Activated CD4-positive, alpha-beta T cell treated with anti-CD3 and anti-CD28 coated beads, Interleukin-2, amount 10 ng/mL, durations not matched to agents 7 days and 5 days (primary cell): ENCODE results near the gene SLC39A8. TPM values are rescaled to one million over a fixed set of nuclear protein-coding genes. Genes with fewer than 3 reads are reported as not detected.
"Not testable (repeated sequence)": the region's sequence is repeated elsewhere in the genome, so short reads cannot be mapped to it uniquely, and the experiment has no call there.

Source experiments
- CTCF ChIA-PET: fragments of 350-600 bp; sonication (Branson Sonifier 250); formaldehyde crosslinking; loops from one replicate; lab custom pipeline; 2021; ENCODE audit warnings: antibody characterized with exemption; lab: Charles Lee
- POLR2A ChIA-PET: fragments of 350-600 bp; sonication (Branson Sonifier 250); formaldehyde crosslinking; loops from one replicate; lab custom pipeline; 2021; ENCODE audit warnings: antibody characterized with exemption; lab: Charles Lee
- DNase-seq: peaks from one replicate; pipeline ENCODE4 v3.0.0-alpha.2; 2020
- H3K27ac Mint-ChIP-seq: one replicate; pipeline ENCODE4 v1.8.0; 2021; ENCODE audit warnings: mild to moderate bottlenecking, moderate library complexity, mixed read lengths
- H3K27me3 Mint-ChIP-seq: one replicate; pipeline ENCODE4 v1.8.0; 2021; ENCODE audit warnings: mixed read lengths
- H3K36me3 Mint-ChIP-seq: one replicate; pipeline ENCODE4 v1.8.0; 2021; ENCODE audit warnings: low read depth, mixed read lengths
- H3K4me1 Mint-ChIP-seq: one replicate; pipeline ENCODE4 v1.8.0; 2021; ENCODE audit warnings: mixed read lengths
- H3K4me3 Mint-ChIP-seq: one replicate; pipeline ENCODE4 v1.8.0; 2021; ENCODE audit warnings: mild to moderate bottlenecking, moderate library complexity, mixed read lengths
- H3K9me3 Mint-ChIP-seq: one replicate; pipeline ENCODE4 v1.8.0; 2021; ENCODE audit warnings: mixed read lengths
- total RNA-seq, 2 experiments: library from RNA; stranded (reverse); gene quantifications; one replicate each; pipeline ENCODE4 v1.2.3, GENCODE V29; 2021

SLC39A8 gene
- total RNA-seq, 2 experiments from 2014 or later = 58.7 to 62.3 TPM

DNA sequence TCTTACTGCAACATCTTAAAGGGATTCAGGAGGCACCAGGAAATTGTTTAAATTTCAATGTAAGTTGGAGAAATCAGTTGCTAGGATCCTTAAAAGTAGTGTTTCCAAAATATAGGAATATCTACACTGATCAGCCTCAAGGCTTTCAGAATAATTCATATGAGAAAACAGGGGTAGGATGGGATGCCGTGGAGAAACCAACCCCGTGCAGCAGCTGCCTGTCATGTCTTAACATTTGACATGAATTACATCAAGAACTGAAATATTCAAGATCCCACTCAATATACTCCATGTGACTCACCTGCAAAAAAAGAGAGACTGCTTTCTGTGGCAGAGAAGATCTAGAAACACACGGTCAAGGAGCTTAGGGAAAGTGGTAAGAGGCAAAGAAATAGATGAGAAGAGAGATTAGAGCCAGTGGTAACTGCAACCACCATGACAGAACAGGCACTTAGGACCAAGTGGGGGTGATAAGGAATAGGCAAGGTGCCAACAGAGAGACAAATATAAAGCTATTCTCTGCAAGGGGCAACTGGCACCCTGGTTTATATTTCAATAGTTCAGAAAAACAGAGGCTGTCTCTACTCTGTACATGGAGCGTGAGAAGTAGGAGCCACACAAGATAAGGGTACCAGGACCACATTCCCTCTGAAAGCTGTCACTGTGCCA is 64.0 kb downstream of the SLC39A8 start:
- DNase-seq = no peak
- no peaks in the 10 kb centered on the region for H3K27me3 Mint-ChIP-seq
- H3K9me3 Mint-ChIP-seq = peaks cover 9% of the 10 kb centered on the region
- ChIA-PET POLR2A (no interaction called here), CTCF (interaction anchor here (0.9 kb wide), 1 partner anchor 36 kb away, joined by 3 read pairs; no protein-coding TSS in a partner anchor)
- peaks cover 25% of the 10 kb centered on the region for H3K36me3 Mint-ChIP-seq
- H3K4me3 Mint-ChIP-seq = no peak overlapping the region
- H3K4me1 Mint-ChIP-seq = no peaks in the 10 kb centered on the region
- no peak overlapping the region for H3K27ac Mint-ChIP-seq

DNA sequence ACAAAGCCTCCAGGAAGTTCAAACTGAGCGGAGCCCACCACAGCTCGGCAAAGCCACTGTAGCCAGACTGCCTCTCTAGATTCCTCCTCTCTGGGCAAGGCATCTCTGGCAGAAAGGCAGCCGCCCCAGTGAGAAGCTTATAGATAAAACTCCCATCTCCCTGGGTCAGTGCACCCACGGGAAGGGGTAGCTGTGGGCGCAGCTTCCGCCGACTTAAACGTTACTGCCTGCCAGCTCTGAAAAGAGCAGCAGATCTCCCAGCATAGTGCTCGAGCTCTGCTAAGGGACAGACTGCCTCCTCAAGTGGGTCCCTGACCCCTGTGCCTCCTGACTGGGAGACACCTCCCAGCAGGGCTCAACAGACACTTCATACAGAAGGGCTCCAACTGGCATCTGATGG is 72.0 kb downstream of the SLC39A8 start:
- H3K27me3 Mint-ChIP-seq, DNase-seq, POLR2A ChIA-PET, H3K27ac Mint-ChIP-seq, H3K4me1 Mint-ChIP-seq, H3K4me3 Mint-ChIP-seq: not testable (repeated sequence)
- CTCF ChIA-PET = interaction anchor here (1.5 kb wide), 1 partner anchor 26 kb away, joined by 3 read pairs; no protein-coding TSS in a partner anchor
- Mint-ChIP-seq H3K36me3 (peaks cover 41% of the 10 kb centered on the region), H3K9me3 (peaks cover 15% of the 10 kb centered on the region)

DNA sequence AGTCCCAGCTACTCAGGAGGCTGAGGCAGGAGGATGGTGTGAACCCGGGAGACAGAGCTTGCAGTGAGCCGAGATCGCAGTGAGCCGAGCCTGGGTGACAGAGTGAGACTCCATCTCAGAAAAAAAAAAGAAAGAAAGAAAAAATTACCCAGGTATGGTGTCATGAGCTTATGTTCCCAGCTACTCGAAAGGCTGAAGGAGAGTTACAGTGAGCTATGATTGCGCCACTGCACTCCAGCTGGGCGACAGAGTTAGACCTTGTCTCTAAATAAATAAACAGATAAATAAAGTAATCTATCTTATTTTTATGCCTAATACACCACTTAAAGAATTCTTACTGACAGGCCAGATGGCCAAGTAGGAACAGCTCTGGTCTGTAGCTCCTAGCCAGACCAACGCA is 73.0 kb downstream of the SLC39A8 start:
- Mint-ChIP-seq H3K27me3 (no peaks in the 10 kb centered on the region), H3K36me3 (peaks cover 41% of the 10 kb centered on the region), H3K27ac (no peak overlapping the region), H3K4me3 (no peak overlapping the region), H3K9me3 (peaks cover 15% of the 10 kb centered on the region), H3K4me1 (no peaks in the 10 kb centered on the region)
- ChIA-PET CTCF (interaction anchor here (0.9 to 1.5 kb wide), 2 partner anchors 27 to 74 kb away, joined by 3 read pairs; no protein-coding TSS in a partner anchor), POLR2A (interaction anchor here (0.6 kb wide), 1 partner anchor 1899 kb away, joined by 4 read pairs; no protein-coding TSS in a partner anchor)
- DNase-seq = no peak

DNA sequence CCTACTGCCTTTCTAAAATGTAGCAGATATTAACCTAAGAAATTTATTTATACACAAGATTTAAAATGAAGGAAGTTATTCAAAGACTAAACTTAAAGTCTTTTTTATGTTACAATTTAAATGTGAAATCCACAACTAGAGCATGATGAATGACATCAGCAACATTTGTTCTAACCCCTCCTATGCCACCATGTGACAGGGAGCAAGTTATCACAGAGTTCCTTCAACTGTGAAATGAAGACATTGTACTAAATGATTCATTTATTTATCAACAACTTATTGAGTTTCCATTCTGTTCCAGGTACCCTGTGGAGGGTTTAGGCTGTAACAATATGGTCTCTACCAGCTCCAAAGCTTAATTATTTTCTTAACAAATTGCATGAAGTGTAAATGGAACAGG is 76.9 kb downstream of the SLC39A8 start:
- POLR2A ChIA-PET = no interaction called here
- Mint-ChIP-seq H3K4me1 (peaks cover 7% of the 10 kb centered on the region), H3K27ac (no peak overlapping the region), H3K27me3 (no peaks in the 10 kb centered on the region), H3K9me3 (no peaks in the 10 kb centered on the region), H3K4me3 (no peak overlapping the region), H3K36me3 (peaks cover 17% of the 10 kb centered on the region)
- CTCF ChIA-PET = no interaction called here
- DNase-seq = no peak

DNA sequence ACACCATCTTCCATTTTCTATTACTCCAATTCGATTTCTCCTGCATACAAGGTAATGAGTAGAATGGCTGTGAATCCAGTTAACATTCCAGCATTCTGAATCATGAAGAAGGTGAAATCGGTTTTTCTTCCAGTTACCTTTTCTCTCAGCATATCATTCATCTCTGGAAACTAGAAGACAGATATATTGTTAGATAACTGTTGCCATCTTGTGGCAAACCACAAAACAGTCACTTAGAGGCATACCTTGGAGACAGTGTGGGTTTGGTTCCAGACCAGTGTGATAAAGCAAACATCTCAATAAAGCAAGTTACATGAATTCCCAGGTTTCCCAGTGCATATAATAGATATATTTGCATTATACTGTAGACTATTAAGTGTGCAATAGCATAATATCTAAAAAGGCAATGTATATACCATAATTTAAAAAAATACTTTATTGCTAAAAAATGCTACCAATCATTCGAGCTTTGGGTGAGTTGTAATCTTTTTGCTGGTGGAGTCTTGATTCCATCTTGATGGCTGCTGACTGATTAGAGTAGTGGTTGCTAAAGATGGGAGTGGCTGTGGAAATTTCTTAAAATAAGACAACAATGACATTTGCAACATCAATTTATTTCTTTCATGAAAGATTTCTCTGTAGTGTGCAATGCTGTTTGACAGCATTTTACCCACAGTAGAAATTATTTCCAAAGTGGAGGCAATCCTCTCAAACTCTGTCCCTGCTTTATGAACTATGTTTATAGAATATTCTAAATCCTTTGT is 82.1 kb downstream of the SLC39A8 start:
- Mint-ChIP-seq H3K4me1 (peaks cover 13% of the 10 kb centered on the region), H3K36me3 (peaks cover 15% of the 10 kb centered on the region), H3K27ac (no peak overlapping the region), H3K4me3 (no peak overlapping the region), H3K27me3 (no peaks in the 10 kb centered on the region), H3K9me3 (no peaks in the 10 kb centered on the region)
- peak; percentile 47 for DNase-seq
- CTCF ChIA-PET = no interaction called here
- POLR2A ChIA-PET = no interaction called here

DNA sequence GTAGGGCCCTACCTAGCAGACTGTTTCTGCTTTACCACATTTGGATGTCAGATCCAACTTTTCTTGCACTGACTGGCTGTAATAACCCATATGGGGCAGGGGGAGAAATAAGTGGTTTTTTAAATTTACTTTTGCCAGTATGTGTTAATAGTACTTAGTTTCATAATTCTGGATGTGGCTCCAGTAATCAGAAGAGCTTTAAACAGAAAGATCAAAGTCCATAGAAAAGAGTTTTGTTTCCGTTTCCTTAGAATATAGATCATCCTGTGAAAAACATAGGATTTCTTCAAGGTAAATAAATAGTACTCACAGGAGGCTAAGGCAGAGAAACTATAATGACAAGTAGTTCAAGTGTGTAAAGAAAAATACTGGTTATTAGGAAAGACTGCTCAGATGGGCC is 85.6 kb downstream of the SLC39A8 start:
- DNase-seq = no peak
- Mint-ChIP-seq H3K36me3 (peaks cover 7% of the 10 kb centered on the region), H3K4me3 (no peak overlapping the region), H3K9me3 (no peaks in the 10 kb centered on the region), H3K4me1 (peaks cover 13% of the 10 kb centered on the region), H3K27me3 (no peaks in the 10 kb centered on the region), H3K27ac (no peak overlapping the region)
- POLR2A ChIA-PET = no interaction called here
- CTCF ChIA-PET = interaction anchor here (1.1 to 1.5 kb wide), 2 partner anchors 10 to 13 kb away, joined by 3 read pairs; no protein-coding TSS in a partner anchor

DNA sequence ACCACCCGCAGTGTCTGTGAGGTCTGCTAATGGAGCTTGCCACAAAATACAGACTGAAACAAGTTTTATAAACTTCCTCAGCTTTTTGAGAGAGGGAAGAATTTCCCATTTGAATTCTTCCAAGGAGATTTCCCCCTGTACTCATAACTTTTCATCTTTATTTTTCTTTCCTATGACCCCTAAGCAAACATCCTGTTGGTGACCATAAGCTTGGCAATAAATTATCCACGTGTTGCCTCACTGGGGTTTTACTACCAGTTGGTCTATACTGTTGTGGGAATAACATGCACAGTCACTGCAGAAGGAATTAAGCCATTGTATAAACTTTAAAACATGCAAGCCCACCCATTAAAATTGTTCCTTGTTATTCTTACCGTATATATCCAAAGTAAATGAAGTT is 86.2 kb downstream of the SLC39A8 start:
- Mint-ChIP-seq H3K4me3 (no peak overlapping the region), H3K9me3 (no peaks in the 10 kb centered on the region), H3K27me3 (no peaks in the 10 kb centered on the region), H3K36me3 (peaks cover 7% of the 10 kb centered on the region), H3K27ac (no peak overlapping the region), H3K4me1 (peaks cover 12% of the 10 kb centered on the region)
- CTCF ChIA-PET = interaction anchor here (1.1 kb wide), 2 partner anchors 9 to 26 kb away, joined by 3 read pairs; no protein-coding TSS in a partner anchor
- POLR2A ChIA-PET = no interaction called here
- no peak for DNase-seq

DNA sequence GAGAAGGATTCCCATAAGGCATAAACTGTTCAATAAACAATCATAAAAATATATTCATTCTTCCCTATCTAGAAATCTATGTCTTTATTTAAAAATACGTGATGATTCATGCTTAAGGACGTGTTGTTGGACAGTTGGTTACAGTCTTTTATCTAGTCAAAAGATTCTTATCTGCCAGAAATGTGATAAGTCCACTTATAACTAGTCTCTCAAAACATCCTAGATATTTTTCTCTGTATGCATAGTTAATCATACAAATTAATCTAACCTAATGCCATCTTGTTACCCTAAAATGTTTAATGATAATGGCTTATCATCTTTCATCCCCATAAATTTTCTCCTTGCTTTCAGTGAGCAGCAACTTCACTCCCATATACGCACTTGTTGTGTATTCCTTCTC is 89.0 kb downstream of the SLC39A8 start:
- Mint-ChIP-seq H3K4me3 (no peak overlapping the region), H3K27ac (no peak overlapping the region), H3K36me3 (no peaks in the 10 kb centered on the region), H3K4me1 (no peaks in the 10 kb centered on the region), H3K9me3 (no peaks in the 10 kb centered on the region), H3K27me3 (no peaks in the 10 kb centered on the region)
- no peak for DNase-seq
- CTCF ChIA-PET = interaction anchor here (0.7 kb wide), 1 partner anchor 1660 kb away, joined by 6 read pairs; no protein-coding TSS in a partner anchor
- POLR2A ChIA-PET = no interaction called here

DNA sequence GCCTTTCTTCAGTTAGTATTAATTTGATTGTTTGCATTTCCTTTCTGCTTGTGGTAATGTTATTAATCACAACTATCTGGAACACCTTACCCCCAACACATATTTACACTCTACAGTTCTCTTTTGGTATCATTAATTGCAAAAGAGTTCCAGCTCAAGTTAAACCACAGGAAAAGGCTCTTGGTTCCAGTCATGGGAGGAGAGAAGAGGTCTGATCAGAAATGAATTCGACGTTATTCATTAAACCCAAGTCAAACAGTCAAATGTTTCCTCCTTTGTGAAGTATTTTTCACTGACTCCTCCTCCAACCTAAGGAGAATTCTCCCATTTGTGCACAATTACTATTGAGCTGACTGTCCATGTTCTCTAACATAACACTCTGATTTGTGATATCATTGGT is 91.4 kb downstream of the SLC39A8 start:
- no peak overlapping the region for H3K4me3 Mint-ChIP-seq
- H3K27ac Mint-ChIP-seq = no peak overlapping the region
- DNase-seq = no peak
- CTCF ChIA-PET = no interaction called here
- no peaks in the 10 kb centered on the region for H3K27me3 Mint-ChIP-seq
- H3K36me3 Mint-ChIP-seq = no peaks in the 10 kb centered on the region
- POLR2A ChIA-PET = no interaction called here
- peaks cover 5% of the 10 kb centered on the region for H3K9me3 Mint-ChIP-seq
- H3K4me1 Mint-ChIP-seq = no peaks in the 10 kb centered on the region

DNA sequence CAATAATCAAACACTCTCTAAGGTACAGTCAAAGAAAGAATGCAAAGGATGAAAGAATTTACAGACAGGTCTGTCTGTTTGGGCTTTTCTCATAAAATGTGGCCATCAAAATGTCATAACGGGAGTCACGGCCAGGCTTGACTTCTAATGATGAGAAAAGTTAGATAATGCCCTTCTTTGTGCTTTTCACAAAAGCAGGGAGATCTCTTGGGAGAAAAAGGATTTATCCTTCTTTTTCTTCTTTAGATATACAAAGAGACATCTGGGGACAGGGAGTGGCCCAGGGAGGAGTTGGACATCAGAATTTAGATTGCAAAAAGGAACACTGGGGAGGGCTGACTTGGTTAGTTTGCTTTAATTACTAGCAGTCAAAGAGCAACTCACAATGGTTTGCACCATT is 93.1 kb downstream of the SLC39A8 start:
- no peaks in the 10 kb centered on the region for H3K4me1 Mint-ChIP-seq
- ChIA-PET POLR2A (no interaction called here), CTCF (no interaction called here)
- no peak for DNase-seq
- H3K36me3 Mint-ChIP-seq = no peaks in the 10 kb centered on the region
- H3K4me3 Mint-ChIP-seq = no peak overlapping the region
- no peaks in the 10 kb centered on the region for H3K27me3 Mint-ChIP-seq
- peaks cover 5% of the 10 kb centered on the region for H3K9me3 Mint-ChIP-seq
- no peak overlapping the region for H3K27ac Mint-ChIP-seq

DNA sequence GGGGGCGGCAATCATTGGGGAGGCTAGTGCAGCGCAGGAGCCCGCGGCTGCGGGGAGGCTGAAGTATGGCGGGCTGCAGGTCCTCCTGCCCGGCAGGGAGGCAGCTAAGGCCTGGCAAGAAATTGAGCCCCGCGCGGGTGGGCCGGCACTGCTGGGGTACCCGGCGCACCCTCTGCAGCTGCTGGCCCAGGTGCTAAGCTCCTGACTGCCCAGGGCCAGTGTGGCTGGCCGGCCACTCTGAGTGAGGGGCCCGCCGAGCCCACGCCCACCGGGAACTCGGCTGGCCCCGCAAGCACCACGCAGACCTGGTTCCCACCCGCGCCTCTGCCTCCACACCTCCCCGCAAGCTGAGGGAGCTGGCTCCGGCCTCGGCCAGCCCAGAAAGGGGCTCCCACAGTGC is 94.9 kb downstream of the SLC39A8 start:
- Mint-ChIP-seq H3K9me3 (peaks cover 5% of the 10 kb centered on the region), H3K27me3 (no peaks in the 10 kb centered on the region), H3K4me3 (no peak overlapping the region), H3K27ac (no peak overlapping the region), H3K4me1 (no peaks in the 10 kb centered on the region), H3K36me3 (no peaks in the 10 kb centered on the region)
- ChIA-PET CTCF (interaction anchor here (1.4 kb wide), 1 partner anchor 9 kb away, joined by 3 read pairs; no protein-coding TSS in a partner anchor), POLR2A (no interaction called here)
- DNase-seq = no peak

DNA sequence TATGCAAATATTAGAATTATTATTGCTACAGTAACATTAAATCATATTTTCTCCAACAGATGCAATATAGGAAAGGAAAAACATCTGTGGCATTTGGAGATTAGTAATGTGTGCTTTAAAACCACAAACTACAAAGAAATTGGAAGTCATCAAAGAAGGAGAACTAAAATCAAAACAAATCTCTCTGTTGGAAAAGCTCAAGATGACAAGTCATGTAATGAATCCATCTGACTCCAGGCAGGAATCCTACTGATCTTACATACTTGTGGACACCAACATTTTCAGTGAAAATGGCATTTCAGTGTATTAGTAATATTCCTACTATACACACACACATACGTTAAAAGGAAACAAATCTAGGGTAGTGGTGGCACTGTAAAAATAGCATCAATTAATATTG is 98.2 kb downstream of the SLC39A8 start:
- no peaks in the 10 kb centered on the region for H3K36me3 Mint-ChIP-seq
- DNase-seq = no peak
- ChIA-PET CTCF (interaction anchor here (1.2 to 1.3 kb wide), 2 partner anchors 10 to 14 kb away, joined by 3 read pairs; no protein-coding TSS in a partner anchor), POLR2A (no interaction called here)
- H3K27ac Mint-ChIP-seq = no peak overlapping the region
- no peak overlapping the region for H3K4me3 Mint-ChIP-seq
- H3K27me3 Mint-ChIP-seq = no peaks in the 10 kb centered on the region
- H3K9me3 Mint-ChIP-seq = peaks cover 7% of the 10 kb centered on the region
- no peaks in the 10 kb centered on the region for H3K4me1 Mint-ChIP-seq

DNA sequence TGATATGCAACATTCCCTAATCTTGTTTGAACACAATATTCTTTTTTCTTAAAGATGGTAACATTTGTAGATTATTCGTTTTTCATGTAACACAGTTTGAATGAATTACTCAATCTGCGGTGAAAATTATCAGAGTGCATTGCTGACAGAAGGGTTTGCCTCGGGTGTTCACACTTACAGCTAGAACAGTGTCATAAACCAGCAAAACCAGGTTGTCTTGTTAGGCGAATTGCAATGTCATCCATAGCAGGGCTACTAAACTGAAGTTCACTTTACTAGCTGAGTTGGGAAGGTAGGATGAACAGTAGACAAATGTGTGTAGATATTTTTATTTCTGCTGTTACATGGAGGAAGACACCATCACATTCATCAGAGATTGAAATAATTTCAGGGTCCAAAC is 98.9 kb downstream of the SLC39A8 start:
- no peak overlapping the region for H3K4me3 Mint-ChIP-seq
- ChIA-PET CTCF (interaction anchor here (1.2 to 1.3 kb wide), 2 partner anchors 11 to 14 kb away, joined by 3 read pairs; no protein-coding TSS in a partner anchor), POLR2A (no interaction called here)
- no peaks in the 10 kb centered on the region for H3K4me1 Mint-ChIP-seq
- peaks cover 7% of the 10 kb centered on the region for H3K9me3 Mint-ChIP-seq
- no peaks in the 10 kb centered on the region for H3K27me3 Mint-ChIP-seq
- H3K36me3 Mint-ChIP-seq = no peaks in the 10 kb centered on the region
- DNase-seq = no peak
- no peak overlapping the region for H3K27ac Mint-ChIP-seq
